G401 (cell line): ENCODE measurements around the gene CYBRD1. TPM values are rescaled to one million over a fixed set of nuclear protein-coding genes. Genes with fewer than 3 reads are reported as not detected.

Source experiments
- DNase-seq: peaks from one replicate; pipeline ENCODE4 v3.0.0-alpha.2; 2015; ENCODE audit warnings: low spot score
- in situ Hi-C: cut with HindIII; loops from 2 replicates; pipeline ENCODE4 v1.10.0; 2016; ENCODE audit warnings: low sequenced_read_pairs, mixed read lengths
- total RNA-seq: library from RNA; depleted of rRNA; stranded (reverse); fragments of >200 nt; shearing (Covaris generic); gene quantifications from 2 replicates; pipeline ENCODE4 v1.2.3, GENCODE V29; 2014

The CYBRD1 gene
- total RNA-seq, 1 experiment from 2014 or later, result 26.2 TPM

GRCh38 chr2:171547256-171547655 is 25.0 kb downstream of the CYBRD1 start:
- in situ Hi-C loops, result no loop called here
- no peak for DNase-seq

- DNase-seq, result no peak
- in situ Hi-C loops, result no loop called here
Observed at GRCh38 chr2:171547720-171548119, 25.4 kb downstream of the CYBRD1 start.

- in situ Hi-C loops, result no loop called here
Observed at GRCh38 chr2:171550613-171551012, 28.3 kb downstream of the CYBRD1 start.

GRCh38 chr2:171551836-171552235 is 29.6 kb downstream of the CYBRD1 start:
- DNase-seq, result no peak
- in situ Hi-C loops, result no loop called here

More at GRCh38 chr2:171550613-171551012, 28.3 kb downstream of the CYBRD1 start:
- no peak for DNase-seq

- in situ Hi-C loops, result no loop called here
Observed at GRCh38 chr2:171553236-171553635, 31.0 kb downstream of the CYBRD1 start.

GRCh38 chr2:171553858-171554257 is 31.6 kb downstream of the CYBRD1 start:
- DNase-seq, result no peak
- in situ Hi-C loops, result no loop called here

More at GRCh38 chr2:171553236-171553635, 31.0 kb downstream of the CYBRD1 start:
- DNase-seq, result no peak

GRCh38 chr2:171554991-171555615 is 32.8 kb downstream of the CYBRD1 start:
- in situ Hi-C loops, result no loop called here
- no peak for DNase-seq

GRCh38 chr2:171557363-171557762 is 35.1 kb downstream of the CYBRD1 start:
- in situ Hi-C loops, result no loop called here
- no peak for DNase-seq

GRCh38 chr2:171563301-171563700 is 41.0 kb downstream of the CYBRD1 start:
- in situ Hi-C loops, result no loop called here
- DNase-seq, result no peak

- DNase-seq, result no peak
- in situ Hi-C loops, result no loop called here
Observed at GRCh38 chr2:171564463-171564862, 42.2 kb downstream of the CYBRD1 start.

GRCh38 chr2:171566057-171566456 is 43.8 kb downstream of the CYBRD1 start:
- no peak for DNase-seq
- in situ Hi-C loops, result no loop called here

- no peak for DNase-seq
- in situ Hi-C loops, result no loop called here
Observed at GRCh38 chr2:171566753-171567152, 44.5 kb downstream of the CYBRD1 start.

GRCh38 chr2:171568089-171568488 is 45.8 kb downstream of the CYBRD1 start:
- in situ Hi-C loops, result no loop called here
- DNase-seq, result no peak

- no peak for DNase-seq
- in situ Hi-C loops, result no loop called here
Observed at GRCh38 chr2:171571721-171572120, 49.4 kb downstream of the CYBRD1 start.

- in situ Hi-C loops, result no loop called here
- DNase-seq, result peak; percentile 25
Observed at GRCh38 chr2:171574149-171574795, 52.0 kb downstream of the CYBRD1 start.

GRCh38 chr2:171575606-171576005 is 53.3 kb downstream of the CYBRD1 start:
- no peak for DNase-seq
- in situ Hi-C loops, result no loop called here

- DNase-seq, result no peak
- in situ Hi-C loops, result no loop called here
Observed at GRCh38 chr2:171578127-171578803, 56.0 kb downstream of the CYBRD1 start.

GRCh38 chr2:171579481-171579880 is 57.2 kb downstream of the CYBRD1 start:
- in situ Hi-C loops, result no loop called here
- DNase-seq, result no peak

GRCh38 chr2:171583566-171583965 is 61.3 kb downstream of the CYBRD1 start:
- in situ Hi-C loops, result no loop called here
- no peak for DNase-seq

GRCh38 chr2:171584001-171584400 is 61.7 kb downstream of the CYBRD1 start:
- DNase-seq, result no peak
- in situ Hi-C loops, result no loop called here
